GM12872 (cell line): ENCODE results near the gene COL23A1.

Source experiments
- CTCF ChIP-seq: IDR thresholded peaks from 3 replicates; pipeline ENCODE4 v1.5.1; 2011; ENCODE audit warnings: low read depth, mild to moderate bottlenecking, low read length, moderate library complexity; ENCODE audit not compliant: insufficient read depth

Gene COL23A1

GRCh38 chr5:178474562-178475184, 115.5 kb downstream of the COL23A1 start:
- TF ChIP-seq CTCF: no peak

GRCh38 chr5:178473854-178474253, 116.3 kb downstream of the COL23A1 start:
- no peak for TF ChIP-seq CTCF

GRCh38 chr5:178472138-178472537, 118.1 kb downstream of the COL23A1 start:
- TF ChIP-seq CTCF: no peak

GRCh38 chr5:178471711-178472110, 118.5 kb downstream of the COL23A1 start:
- no peak for TF ChIP-seq CTCF

GRCh38 chr5:178470760-178471025, 119.5 kb downstream of the COL23A1 start:
- TF ChIP-seq CTCF: no peak

GRCh38 chr5:178469975-178470759, 120.0 kb downstream of the COL23A1 start:
- TF ChIP-seq CTCF: no peak

- TF ChIP-seq CTCF: no peak
Observed at GRCh38 chr5:178469011-178469974, 120.9 kb downstream of the COL23A1 start.
